Hypothalamus (tissue), 51 donors: ENCODE data around the gene CRYGA.
"Not testable (repeated sequence)": the region's sequence is repeated elsewhere in the genome, so short reads cannot be mapped to it uniquely, and the experiment has no call there.

Experiments used
- DNase-seq, 51 donors: peaks; one replicate each; lab custom pipeline; 2025; lab: John Stamatoyannopoulos, UW

CRYGA gene

GRCh38 chr2:208129744-208130711, 33.4 kb downstream of the CRYGA start, which contains the start of gene CRYGC:
TSS of gene CRYGC (minus strand) at chr2:208129828. CDS start at chr2:208129792, 36 bp downstream.
- no peak for DNase-seq

GRCh38 chr2:208128136-208128535, 35.3 kb downstream of the CRYGA start:
- no peak for DNase-seq

- no peak for DNase-seq
Observed at GRCh38 chr2:208127090-208127489, 36.3 kb downstream of the CRYGA start.

- DNase-seq, result no peak
Observed at GRCh38 chr2:208125251-208125650, 38.1 kb downstream of the CRYGA start.

DNA sequence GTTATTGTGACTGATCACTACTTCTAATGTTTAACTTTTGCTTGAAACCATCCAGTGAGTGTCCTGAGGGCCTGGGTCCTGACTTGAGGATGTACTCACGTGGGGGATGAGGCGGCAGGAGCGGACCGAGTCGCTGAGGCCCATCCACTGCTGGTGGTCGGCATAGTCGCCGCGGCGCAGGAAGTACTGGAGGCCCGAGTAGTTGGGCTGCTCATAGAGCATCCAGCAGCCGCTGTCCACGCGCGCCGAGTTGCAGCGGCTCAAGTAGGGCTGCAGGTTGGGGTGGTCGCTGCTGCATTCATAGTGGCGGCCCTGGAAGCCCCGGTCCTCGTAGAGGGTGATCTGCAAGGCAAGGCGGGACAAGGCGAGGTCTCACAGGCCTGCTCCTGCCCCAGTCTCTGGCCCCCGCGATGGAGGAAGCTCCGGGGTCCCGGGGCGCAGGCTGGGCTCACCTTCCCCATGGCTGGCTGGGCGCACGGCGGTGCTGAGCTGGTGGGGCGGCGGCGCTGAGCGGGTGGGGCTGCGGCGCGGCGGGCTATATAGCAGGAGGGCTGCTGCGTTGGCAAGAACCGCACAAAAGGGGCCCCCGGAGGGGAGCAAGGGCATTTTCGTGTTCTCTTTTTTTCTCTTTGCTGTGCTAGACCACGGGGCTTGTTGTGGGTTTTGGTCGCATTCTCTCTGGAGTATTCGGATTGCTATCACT, 39.2 kb downstream of the CRYGA start, which contains the start of gene CRYGD:
Gene CRYGD, minus strand, starts transcription at position 512 of the 703 bp plus-strand sequence. Its CDS starts 51 bp downstream, at position 461.
- peak in 7 of 51 donors; percentile 3 to 21 (median 6) for DNase-seq

DNA sequence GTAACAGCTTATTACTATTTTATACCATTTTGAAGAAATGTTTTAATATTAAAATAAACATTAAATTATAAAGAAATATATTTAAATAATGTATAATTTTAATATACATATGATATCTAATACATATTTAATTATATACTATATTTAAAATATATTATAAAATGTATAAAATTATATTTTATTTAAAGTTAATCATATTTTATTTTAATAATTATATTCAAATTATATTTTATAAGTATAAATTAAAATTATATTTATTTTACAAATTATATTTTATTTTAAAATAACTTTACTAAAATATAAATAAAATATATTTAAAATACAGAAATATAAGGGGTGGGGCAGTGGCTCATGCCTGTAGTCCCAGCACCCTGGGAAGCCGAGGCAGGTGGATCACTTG, 41.1 kb downstream of the CRYGA start:
- no peak for DNase-seq

DNA sequence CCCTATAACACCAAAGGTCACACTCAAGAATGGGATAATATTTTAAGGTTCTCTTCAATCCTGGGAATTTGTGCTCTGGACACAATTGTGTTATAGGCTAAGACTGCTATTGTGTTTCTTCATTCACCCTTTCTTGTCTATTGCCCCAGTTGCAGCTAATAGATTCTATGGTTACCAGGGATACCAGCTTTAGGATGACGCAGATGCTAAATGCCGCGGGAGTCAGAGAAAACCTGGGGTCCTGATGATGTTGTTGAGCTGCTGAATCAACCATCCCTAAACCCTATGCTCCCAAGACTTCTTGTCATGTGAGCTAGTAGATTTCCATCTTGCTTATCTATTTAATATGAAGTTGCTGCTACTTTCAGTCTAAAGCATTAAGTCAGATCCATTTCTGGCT, 44.5 kb downstream of the CRYGA start:
- no peak for DNase-seq

GRCh38 chr2:208117390-208117789, 46.0 kb downstream of the CRYGA start:
- DNase-seq, result not testable (repeated sequence)

- no peak for DNase-seq
Observed at GRCh38 chr2:208112969-208113368, 50.4 kb downstream of the CRYGA start.

- DNase-seq, result not testable (repeated sequence)
Observed at GRCh38 chr2:208112273-208112745, 51.1 kb downstream of the CRYGA start.
